H9 (cell line): ENCODE results near the gene OR52N5. TPM values are rescaled to one million over a fixed set of nuclear protein-coding genes. Genes with fewer than 3 reads are reported as not detected.

Source experiments
- DNase-seq: peaks from one replicate; pipeline ENCODE4 v3.0.0-alpha.2; 2017
- H2AFZ ChIP-seq: one replicate; pipeline ENCODE4 v1.6.1; 2013; ENCODE audit warnings: mild to moderate bottlenecking, low read length, control low read depth, moderate library complexity
- H2AK5ac ChIP-seq: 2 replicates; pipeline ENCODE4 v1.6.1; 2013; ENCODE audit warnings: low read length, control low read depth, mixed read lengths; ENCODE audit not compliant: insufficient read length
- H2BK120ac ChIP-seq: one replicate; pipeline ENCODE4 v1.6.1; 2013; ENCODE audit warnings: low read depth, mild to moderate bottlenecking, low read length, control low read depth, inconsistent platforms; ENCODE audit not compliant: poor library complexity, severe bottlenecking
- H2BK12ac ChIP-seq: 2 replicates; pipeline ENCODE4 v1.6.1; 2013; ENCODE audit warnings: low read length, control low read depth, mixed read lengths, low read depth; ENCODE audit not compliant: insufficient read length
- H2BK15ac ChIP-seq: 2 replicates; pipeline ENCODE4 v1.6.1; 2013; ENCODE audit warnings: low read depth, low read length, control low read depth
- H2BK20ac ChIP-seq: one replicate; pipeline ENCODE4 v1.6.1; 2013; ENCODE audit warnings: low read depth, mild to moderate bottlenecking, low read length, control low read depth, inconsistent platforms; ENCODE audit not compliant: poor library complexity, severe bottlenecking
- H2BK5ac ChIP-seq: 2 replicates; pipeline ENCODE4 v1.6.1; 2013; ENCODE audit warnings: low read length, control low read depth, mixed read lengths; ENCODE audit not compliant: insufficient read length
- H3K14ac ChIP-seq: 2 replicates; pipeline ENCODE4 v1.6.1; 2013; ENCODE audit warnings: low read length, control low read depth; ENCODE audit not compliant: insufficient read depth
- H3K18ac ChIP-seq: 2 replicates; pipeline ENCODE4 v1.6.1; 2013; ENCODE audit warnings: low read depth, mild to moderate bottlenecking, mixed read lengths, low read length, control low read depth; ENCODE audit not compliant: insufficient read length
- H3K23ac ChIP-seq: 2 replicates; pipeline ENCODE4 v1.6.1; 2013; ENCODE audit warnings: low read length, control low read depth, mixed read lengths, low read depth; ENCODE audit not compliant: insufficient read length
- H3K23me2 ChIP-seq: 2 replicates; pipeline ENCODE4 v1.6.1; 2013; ENCODE audit warnings: low read depth, mild to moderate bottlenecking, mixed read lengths, low read length, control low read depth; ENCODE audit not compliant: insufficient read length, poor library complexity, severe bottlenecking
- H3K27ac ChIP-seq: 2 replicates; pipeline ENCODE4 v1.5.1; 2013; ENCODE audit warnings: low read length, control low read depth, mixed read lengths, low read depth; ENCODE audit not compliant: insufficient read length
- H3K27me3 ChIP-seq: 2 replicates; pipeline ENCODE4 v1.6.1; 2013; ENCODE audit warnings: low read length, control low read depth, inconsistent platforms; ENCODE audit not compliant: insufficient read depth
- H3K4ac ChIP-seq: 2 replicates; pipeline ENCODE4 v1.6.1; 2013; ENCODE audit warnings: low read depth, mild to moderate bottlenecking, control low read depth, inconsistent platforms, low read length, moderate library complexity
- H3K4me1 ChIP-seq: 2 replicates; pipeline ENCODE4 v1.6.1; 2013; ENCODE audit warnings: low read length, control low read depth, inconsistent platforms; ENCODE audit not compliant: insufficient read depth
- H3K4me2 ChIP-seq: 2 replicates; pipeline ENCODE4 v1.6.1; 2013; ENCODE audit warnings: low read length, control low read depth, mixed read lengths; ENCODE audit not compliant: insufficient read length, insufficient read depth
- H3K56ac ChIP-seq: 2 replicates; pipeline ENCODE4 v1.6.1; 2013; ENCODE audit warnings: low read depth, mild to moderate bottlenecking, mixed read lengths, low read length, control low read depth; ENCODE audit not compliant: insufficient read length
- H3K79me1 ChIP-seq: 2 replicates; pipeline ENCODE4 v1.6.1; 2013; ENCODE audit warnings: low read depth, mild to moderate bottlenecking, moderate library complexity, low read length, control low read depth, inconsistent platforms; ENCODE audit not compliant: insufficient read depth, poor library complexity, severe bottlenecking
- H3K79me2 ChIP-seq: 2 replicates; pipeline ENCODE4 v1.6.1; 2013; ENCODE audit warnings: low read length, control low read depth, inconsistent platforms; ENCODE audit not compliant: insufficient read depth
- H3K9ac ChIP-seq: 2 replicates; pipeline ENCODE4 v1.6.1; 2013; ENCODE audit warnings: low read length, control low read depth, mixed read lengths; ENCODE audit not compliant: insufficient read length; ENCODE audit errors: extremely low read depth
- H3K9me3 ChIP-seq: one replicate; pipeline ENCODE4 v1.6.1; 2013; ENCODE audit warnings: low read depth, low read length, inconsistent platforms; ENCODE audit not compliant: control insufficient read depth
- H3T11ph ChIP-seq: one replicate; pipeline ENCODE4 v1.6.1; 2013; ENCODE audit warnings: mild to moderate bottlenecking, low read length, control low read depth, inconsistent platforms
- H4K20me1 ChIP-seq: one replicate; pipeline ENCODE4 v1.6.1; 2013; ENCODE audit not compliant: control insufficient read depth, insufficient read length, insufficient read depth
- H4K5ac ChIP-seq: 2 replicates; pipeline ENCODE4 v1.6.1; 2013; ENCODE audit warnings: low read depth, mild to moderate bottlenecking, mixed read lengths, low read length, control low read depth; ENCODE audit not compliant: insufficient read length
- H4K8ac ChIP-seq: replicated peaks from 2 replicates; pipeline ENCODE4 v1.6.1; 2013; ENCODE audit warnings: low read length, control low read depth, mixed read lengths, low read depth; ENCODE audit not compliant: insufficient read length
- H4K91ac ChIP-seq: 2 replicates; pipeline ENCODE4 v1.6.1; 2013; ENCODE audit warnings: low read depth, mild to moderate bottlenecking, moderate library complexity, mixed read lengths, low read length, control low read depth; ENCODE audit not compliant: insufficient read length
- H3K27ac Mint-ChIP-seq, 3 experiments: 2 replicates in 2 of 3; 3 replicates in 1 of 3; pipeline ENCODE4 v1.8.0; 2020 to 2021; ENCODE audit warnings: mixed read lengths in 3 of 3, mild to moderate bottlenecking in 1 of 3, moderate library complexity in 1 of 3
- H3K27me3 Mint-ChIP-seq: 2 replicates; pipeline ENCODE4 v1.8.0; 2021; ENCODE audit warnings: low read depth, mild to moderate bottlenecking, moderate library complexity, mixed read lengths
- H3K36me3 Mint-ChIP-seq, 3 experiments: 2 replicates in 2 of 3; 3 replicates in 1 of 3; pipeline ENCODE4 v1.8.0; 2020 to 2021; ENCODE audit warnings: low read depth in 3 of 3, mixed read lengths in 3 of 3; ENCODE audit not compliant: insufficient read depth in 1 of 3
- H3K4me1 Mint-ChIP-seq, 2 experiments: 2 replicates each; pipeline ENCODE4 v1.8.0; 2020; ENCODE audit warnings: mixed read lengths in 2 of 2
- H3K4me3 Mint-ChIP-seq, 2 experiments: 2 replicates in 1 of 2; 3 replicates in 1 of 2; pipeline ENCODE4 v1.8.0; 2020 to 2021; ENCODE audit warnings: mild to moderate bottlenecking in 2 of 2, mixed read lengths in 2 of 2, moderate library complexity in 1 of 2
- H3K9me3 Mint-ChIP-seq, 2 experiments: 2 replicates in 1 of 2; 3 replicates in 1 of 2; pipeline ENCODE4 v1.8.0; 2020; ENCODE audit warnings: mild to moderate bottlenecking in 2 of 2, mixed read lengths in 2 of 2, moderate library complexity in 1 of 2
- WGBS: extraction: QIAGEN DNeasy Blood & Tissue Kit; methylation state at CpG from one replicate; pipeline ENCODE4 v1.1.7; 2013; ENCODE audit warnings: missing lambda C conversion rate, low lambda C conversion rate, mixed read lengths; ENCODE audit not compliant: insufficient read length; ENCODE audit errors: extremely low coverage; 5-methylcytosine and 5-hydroxymethylcytosine counted together
- total RNA-seq: library from RNA; stranded (reverse); gene quantifications from 2 replicates; pipeline ENCODE4 v1.2.1, GENCODE V29; 2021
- TF ChIP-seq, protein P1 (sequence below): fragments of 200-600 bp; sonication (generic); conservative IDR thresholded peaks from 3 replicates; pipeline ENCODE4 v1.8.0; 2021; ENCODE audit warnings: antibody characterized with exemption, mild to moderate bottlenecking

The OR52N5 gene
- total RNA-seq, 1 experiment from 2014 or later: not detected

DNA sequence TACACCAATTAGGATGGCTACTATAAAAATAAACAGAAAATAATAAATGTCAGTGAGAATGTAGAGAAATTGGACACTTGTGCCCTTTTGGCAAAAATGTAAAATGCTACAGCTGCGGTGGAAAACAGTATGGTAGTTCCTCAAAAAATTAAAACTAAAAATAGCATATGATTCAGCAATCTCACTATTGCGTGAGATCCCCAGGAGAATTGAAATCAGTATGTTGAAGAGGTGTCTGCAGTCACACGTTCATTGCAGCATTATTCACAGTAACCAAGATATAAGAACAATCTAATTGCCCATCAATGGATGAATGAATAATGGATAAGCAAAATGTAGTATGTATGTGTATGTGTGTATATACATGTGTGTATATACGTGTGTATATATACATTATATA lies 32.4 kb upstream of the OR52N5 start:
- Histone ChIP-seq H4K8ac (no peak overlapping the region), H3K27me3 (no peaks in the 10 kb centered on the region), H4K5ac (no peak overlapping the region), H3K14ac (no peak overlapping the region), H3K79me1 (no peaks in the 10 kb centered on the region), H3K27ac (no peak overlapping the region), H3K4me2 (no peak overlapping the region), H4K91ac (no peak overlapping the region), H3K9ac (no peak overlapping the region), H2BK5ac (no peak overlapping the region), H4K20me1 (no peaks in the 10 kb centered on the region), H2BK120ac (no peak overlapping the region), H3K18ac (no peak overlapping the region), H3K79me2 (no peaks in the 10 kb centered on the region), H2BK15ac (no peak overlapping the region), H3K56ac (no peak overlapping the region), H3K23me2 (no peaks in the 10 kb centered on the region), H3T11ph (no peak overlapping the region), H2BK12ac (no peak overlapping the region), H2AFZ (no peak overlapping the region), H2BK20ac (no peak overlapping the region), H3K4ac (no peak overlapping the region), H3K4me1 (no peaks in the 10 kb centered on the region), H2AK5ac (no peak overlapping the region), H3K23ac (no peak overlapping the region), H3K9me3 (no peaks in the 10 kb centered on the region)
- Mint-ChIP-seq H3K27ac (no peak overlapping the region), H3K36me3 (no peaks in the 10 kb centered on the region), H3K4me3 (no peak overlapping the region), H3K9me3 (no peaks in the 10 kb centered on the region), H3K27me3 (no peaks in the 10 kb centered on the region), H3K4me1 (peaks cover 6 to 10% of the 10 kb centered on the region in 2 experiments)
- no CpG with 5 or more reads among the region's 4 CpGs for WGBS
- DNase-seq: no peak
- TF ChIP-seq, protein P1, sequence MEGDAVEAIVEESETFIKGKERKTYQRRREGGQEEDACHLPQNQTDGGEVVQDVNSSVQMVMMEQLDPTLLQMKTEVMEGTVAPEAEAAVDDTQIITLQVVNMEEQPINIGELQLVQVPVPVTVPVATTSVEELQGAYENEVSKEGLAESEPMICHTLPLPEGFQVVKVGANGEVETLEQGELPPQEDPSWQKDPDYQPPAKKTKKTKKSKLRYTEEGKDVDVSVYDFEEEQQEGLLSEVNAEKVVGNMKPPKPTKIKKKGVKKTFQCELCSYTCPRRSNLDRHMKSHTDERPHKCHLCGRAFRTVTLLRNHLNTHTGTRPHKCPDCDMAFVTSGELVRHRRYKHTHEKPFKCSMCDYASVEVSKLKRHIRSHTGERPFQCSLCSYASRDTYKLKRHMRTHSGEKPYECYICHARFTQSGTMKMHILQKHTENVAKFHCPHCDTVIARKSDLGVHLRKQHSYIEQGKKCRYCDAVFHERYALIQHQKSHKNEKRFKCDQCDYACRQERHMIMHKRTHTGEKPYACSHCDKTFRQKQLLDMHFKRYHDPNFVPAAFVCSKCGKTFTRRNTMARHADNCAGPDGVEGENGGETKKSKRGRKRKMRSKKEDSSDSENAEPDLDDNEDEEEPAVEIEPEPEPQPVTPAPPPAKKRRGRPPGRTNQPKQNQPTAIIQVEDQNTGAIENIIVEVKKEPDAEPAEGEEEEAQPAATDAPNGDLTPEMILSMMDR: no peak
